Stimulated activated CD4-positive, alpha-beta T cell treated with anti-CD3 and anti-CD28 coated beads, Interleukin-12 subunit alpha, Interleukin-12 subunit beta, amount 100 ng/mL, for 48 hours (primary cell): ENCODE measurements around the gene SLC35B1.
"Not testable (repeated sequence)": the region's sequence is repeated elsewhere in the genome, so short reads cannot be mapped to it uniquely, and the experiment has no call there.

Experiments used
- DNase-seq, 3 donors: peaks; one replicate each; pipeline ENCODE4 v3.0.0-alpha.2; 2020; ENCODE audit warnings: low read depth in 2 of 3, low spot score in 1 of 3

SLC35B1 gene

DNA sequence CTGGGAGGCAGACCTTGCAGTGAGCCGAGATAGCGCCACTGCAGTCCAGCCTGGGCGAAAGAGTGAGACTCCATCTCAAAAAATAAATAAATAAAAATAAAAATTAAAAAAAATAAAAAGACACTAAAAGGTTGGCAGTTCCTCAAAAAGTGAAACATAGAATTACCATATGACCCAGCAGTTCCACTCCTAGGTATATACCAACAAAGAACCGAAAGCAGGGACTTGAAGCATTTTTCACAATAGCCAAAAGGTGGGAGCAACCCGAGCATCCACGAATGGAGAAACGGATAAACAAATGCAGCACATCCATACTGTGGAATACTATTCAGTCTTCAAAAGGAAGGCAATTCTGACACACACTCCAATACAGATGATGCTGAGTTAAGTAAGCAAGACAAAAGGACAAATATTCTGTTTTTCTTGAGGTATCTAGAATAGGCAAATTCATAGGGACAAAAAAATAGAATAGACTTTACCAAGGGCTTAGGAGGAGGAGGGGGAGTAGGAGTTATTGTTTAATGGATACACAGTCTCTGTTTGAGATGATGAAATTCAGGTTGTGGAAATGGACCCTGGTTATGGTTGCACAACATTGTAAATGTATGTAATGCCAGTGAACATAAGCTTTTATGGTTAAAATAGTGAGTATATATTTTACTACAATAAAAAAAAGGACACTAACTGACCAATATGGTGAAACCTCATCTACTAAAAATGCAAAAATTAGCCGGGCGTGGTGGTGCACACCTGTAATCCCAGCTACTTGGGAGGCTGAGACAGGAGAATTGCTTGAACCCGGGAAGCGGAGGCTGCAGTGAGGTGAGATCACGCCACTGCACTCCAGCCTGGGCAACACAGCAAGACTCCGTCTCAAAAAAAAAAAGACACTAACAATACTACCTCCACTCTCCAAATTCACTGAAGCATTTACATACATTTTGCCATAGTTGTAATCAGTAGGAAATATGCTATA, 27.0 kb upstream of the SLC35B1 start:
- no peak for DNase-seq

DNA sequence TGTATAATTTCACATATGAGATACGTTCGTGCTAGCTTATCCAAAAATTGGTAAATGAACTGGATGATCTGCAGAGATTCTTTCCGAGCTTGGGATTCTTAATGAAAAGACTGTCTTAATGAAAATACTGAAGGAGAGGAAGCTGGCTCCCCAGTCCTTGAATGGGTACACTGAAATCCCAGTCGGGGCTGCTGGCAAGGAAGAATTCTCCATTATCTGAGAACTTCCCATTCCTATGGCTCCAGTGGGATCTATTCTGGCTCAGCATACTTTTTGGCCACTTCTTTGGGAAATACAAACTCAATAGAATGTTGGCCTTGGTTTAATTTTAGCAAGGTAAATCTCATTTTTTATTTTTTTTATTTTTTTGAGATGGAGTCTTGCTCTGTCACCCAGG, 23.7 kb upstream of the SLC35B1 start:
- DNase-seq = no peak

DNA sequence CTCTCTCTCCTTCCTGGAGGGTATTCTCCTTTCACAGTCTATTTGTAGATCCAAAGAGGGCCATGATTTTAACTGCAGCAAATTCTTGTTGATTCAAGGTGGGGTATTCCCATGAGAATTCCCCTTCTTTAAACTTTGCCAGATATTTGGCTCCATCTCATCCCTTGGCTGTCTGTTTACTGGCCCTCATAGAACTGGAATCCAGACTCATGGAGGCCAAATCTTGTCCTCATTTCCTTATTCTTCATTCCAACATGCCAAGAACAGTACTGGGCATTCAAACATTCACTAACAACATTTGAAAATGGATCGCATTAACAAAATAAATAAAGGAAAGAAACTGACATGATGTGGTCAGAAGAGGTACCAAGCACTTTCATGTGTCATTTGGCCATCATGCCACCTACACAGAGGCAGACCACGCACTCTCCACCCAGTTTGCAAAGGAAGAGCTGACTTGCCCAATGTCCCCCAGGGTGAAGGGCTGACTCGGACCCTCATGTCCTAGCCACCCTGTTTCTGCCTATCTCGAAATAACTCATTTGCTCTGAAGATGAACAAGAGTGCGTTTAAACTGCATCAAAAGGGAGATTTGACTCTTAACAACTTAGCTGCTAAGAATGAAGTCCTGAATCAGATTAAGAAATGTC, 23.1 kb upstream of the SLC35B1 start:
- DNase-seq = no peak

DNA sequence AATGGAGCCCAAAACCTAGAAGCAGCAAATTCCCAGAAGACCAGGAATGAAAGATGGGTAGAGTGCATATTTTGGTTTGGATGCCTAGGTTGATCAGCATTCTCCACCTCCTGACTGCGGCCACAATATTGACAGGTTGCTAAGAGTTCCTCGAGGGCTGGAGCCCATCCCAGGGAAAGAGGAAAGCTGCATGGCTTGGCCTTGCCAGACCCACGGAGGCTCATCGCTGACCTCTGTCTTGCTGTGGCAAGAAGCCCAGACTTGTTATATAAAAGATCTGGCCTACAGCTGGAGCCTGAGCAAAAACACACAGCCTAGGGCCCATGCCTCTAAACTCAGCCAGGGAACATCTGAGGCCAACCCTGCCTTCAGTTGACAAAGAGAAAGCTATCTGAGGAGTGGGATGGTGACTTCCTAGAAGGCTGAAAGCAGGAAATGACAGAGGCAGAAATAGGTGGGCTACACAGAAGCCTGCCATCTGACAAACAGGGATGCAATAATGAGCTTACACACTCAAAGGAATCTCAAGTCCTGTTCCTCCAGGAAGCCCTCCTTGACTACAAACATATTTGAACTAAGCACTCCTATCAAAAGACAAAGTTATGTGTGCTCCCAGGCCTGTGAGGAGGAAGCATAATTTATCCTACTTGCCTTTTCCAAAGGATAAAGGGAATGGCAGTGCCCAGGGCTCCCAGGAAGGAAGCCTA, 22.5 kb upstream of the SLC35B1 start:
- no peak for DNase-seq

DNA sequence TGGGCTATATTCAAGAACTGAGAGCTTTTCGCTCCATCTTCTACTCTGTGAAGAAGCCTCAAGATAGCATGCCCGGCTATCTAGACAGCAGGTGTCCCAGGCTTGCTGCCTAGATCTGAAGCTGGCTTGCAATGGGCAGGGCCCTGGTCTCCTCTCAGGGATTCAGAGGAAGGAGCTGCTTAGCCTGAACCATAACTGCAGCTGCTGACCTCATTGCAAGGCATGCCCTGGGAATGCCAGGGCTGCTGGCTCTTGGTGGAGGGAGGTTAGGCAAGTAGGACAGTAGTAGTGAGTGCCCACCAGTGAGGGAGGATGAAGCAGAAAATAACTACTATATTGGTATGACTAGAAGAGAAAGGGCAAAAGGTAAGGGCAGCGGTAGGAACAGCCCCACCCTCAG, 21.3 kb upstream of the SLC35B1 start:
- no peak for DNase-seq

DNA sequence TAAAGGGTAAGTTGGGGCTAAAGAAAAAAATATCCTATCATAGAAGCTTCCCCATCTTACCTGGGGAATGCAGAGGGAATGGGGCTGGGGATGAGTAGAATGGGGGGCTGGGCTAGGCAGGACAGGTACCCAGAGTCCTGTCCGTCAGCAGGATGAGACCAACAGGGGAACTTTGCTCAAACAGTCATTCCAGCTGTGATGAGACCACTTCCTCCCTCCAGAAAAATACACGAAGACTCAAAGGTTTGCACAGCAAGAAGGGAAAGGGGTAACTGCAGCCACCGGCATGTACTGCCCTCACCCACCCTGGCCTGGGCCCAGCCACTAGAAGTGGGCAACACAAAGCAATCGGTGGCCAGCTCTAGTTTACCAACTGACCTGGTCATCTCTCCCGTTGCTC, 20.7 kb upstream of the SLC35B1 start:
- no peak for DNase-seq

DNA sequence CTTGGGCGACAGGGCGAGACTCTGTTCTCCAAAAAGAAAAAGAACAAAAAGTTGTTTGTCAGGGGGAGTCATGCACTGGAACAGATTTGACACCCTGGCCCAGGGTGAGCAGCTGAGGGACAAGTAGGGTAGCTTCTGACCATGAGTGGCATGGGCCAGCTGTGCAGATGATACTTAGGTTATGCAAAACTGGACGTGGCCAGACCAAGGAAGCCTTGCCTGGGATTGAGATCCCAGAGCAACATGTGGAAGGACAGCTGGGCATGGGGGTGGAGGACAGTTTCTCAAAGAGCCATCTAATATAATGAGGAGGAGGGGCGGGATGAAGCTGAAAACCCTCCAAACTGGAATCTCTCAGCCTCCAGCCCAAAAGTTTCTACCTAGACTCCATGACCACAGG, 19.6 kb upstream of the SLC35B1 start:
- DNase-seq = no peak

DNA sequence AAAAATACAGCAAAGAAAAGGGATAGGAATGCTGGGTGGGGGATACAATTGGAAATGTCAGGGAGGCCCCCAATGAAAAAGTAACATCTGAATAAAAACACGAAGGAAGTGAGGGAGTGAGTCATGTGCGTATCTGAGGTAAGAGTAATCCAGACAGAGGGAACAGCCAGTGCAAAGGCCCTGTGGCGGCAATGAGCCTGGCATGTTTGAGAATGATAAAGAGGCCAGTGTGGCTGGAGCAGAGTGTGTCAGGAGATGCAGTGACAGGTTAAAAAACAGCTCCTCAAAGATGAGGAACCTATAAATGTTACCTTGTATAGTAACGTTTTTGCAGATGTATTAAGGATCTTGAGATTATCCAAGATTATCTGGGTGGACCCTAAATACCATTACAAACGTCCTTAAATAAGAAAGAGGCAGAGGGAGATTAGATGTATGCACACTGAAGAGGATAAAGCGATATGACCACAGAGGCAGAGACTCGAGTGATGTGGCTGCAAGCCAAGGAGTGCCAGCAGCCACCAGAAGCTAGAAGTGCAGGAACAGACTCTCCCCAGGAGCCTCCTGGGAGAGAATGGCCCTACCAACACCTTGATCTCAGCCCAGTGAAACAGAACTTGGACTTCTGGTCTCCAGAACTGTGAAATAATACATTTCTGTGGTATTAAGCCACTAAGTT, 17.8 kb upstream of the SLC35B1 start:
- DNase-seq = no peak

DNA sequence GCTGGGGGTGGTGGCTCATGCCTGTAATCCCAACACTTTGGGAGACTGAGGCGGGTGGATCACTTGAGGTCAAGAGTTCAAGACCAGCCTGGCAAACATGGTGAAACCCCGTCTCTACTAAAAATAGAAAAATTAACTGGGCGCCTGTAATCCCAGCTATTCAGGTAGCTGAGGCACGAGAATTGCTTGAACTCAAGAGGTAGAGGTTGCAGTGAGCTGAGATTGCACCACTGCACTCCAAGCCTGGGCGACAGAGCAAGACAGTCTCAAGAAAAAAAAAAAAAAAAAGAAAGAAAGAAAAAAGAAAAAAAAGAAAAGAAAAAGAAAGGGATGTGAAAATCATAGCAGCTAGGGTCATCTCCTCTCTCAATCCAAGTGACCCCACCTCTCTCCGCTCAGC, 16.8 kb upstream of the SLC35B1 start:
- not testable (repeated sequence) for DNase-seq

DNA sequence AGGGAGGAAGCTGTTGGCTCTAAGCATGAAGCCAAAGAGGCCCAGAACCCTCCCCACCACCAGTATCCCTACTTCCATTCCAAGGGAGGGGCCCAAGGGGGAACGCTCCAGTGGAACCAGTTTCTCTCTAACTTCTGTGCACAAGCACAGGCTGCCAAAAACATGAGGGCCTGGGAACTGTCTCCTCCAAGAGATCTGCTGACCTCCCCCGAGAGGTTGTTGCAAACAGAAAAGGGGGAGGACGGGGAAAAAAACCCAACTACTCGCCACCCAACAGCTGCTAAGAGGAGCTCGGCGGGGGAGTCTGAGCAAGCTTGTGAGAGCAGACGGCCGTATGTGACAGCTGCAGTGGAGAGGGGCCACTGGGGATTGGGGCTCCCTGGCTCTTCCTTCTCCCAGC, 15.7 kb upstream of the SLC35B1 start:
- no peak for DNase-seq

DNA sequence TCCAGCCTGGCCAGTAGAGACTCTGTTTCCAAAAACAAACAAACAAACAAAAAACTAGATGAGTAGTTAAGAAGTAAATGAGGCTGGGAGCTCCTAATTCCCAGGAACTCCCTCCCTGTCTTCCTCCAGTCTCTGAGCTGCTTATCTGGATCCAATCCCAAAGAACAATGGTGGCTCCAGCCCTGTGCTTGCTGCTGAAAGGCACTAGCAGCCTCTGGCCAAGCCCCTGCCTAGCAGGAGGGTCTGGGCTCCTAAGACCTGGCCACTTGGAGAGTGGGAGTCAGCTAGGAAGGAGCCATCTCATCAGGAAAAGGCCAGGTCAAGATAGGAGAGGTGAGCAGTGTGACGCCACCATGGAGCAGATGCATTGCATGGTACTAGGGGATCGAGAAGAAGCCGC, 14.3 kb upstream of the SLC35B1 start:
- no peak for DNase-seq

DNA sequence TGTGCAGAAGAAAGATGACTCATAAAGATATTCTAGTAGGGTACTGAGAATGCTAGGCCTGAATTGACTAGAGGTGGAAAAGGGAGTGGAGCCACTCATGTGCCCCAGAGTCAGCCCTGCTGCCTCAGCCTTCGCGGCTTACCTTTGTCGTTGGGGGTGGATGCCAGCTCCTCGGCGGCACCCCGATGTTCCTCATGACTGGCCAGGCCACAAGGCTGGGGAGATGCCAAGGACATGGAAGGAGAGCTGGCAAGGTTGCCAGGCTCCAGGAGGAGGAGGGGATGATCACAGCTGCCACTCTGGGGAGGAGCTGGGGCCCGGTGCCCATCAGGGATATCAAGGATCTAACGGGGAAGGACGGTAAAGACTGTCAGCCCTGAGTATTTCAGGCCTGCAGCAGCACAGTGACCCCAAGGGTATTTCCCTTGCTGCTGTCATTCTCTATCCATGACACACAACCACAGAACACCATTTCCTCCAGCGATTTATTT, 9.7 kb upstream of the SLC35B1 start:
- peak in 1 of 3 donors; percentile 21 for DNase-seq

DNA sequence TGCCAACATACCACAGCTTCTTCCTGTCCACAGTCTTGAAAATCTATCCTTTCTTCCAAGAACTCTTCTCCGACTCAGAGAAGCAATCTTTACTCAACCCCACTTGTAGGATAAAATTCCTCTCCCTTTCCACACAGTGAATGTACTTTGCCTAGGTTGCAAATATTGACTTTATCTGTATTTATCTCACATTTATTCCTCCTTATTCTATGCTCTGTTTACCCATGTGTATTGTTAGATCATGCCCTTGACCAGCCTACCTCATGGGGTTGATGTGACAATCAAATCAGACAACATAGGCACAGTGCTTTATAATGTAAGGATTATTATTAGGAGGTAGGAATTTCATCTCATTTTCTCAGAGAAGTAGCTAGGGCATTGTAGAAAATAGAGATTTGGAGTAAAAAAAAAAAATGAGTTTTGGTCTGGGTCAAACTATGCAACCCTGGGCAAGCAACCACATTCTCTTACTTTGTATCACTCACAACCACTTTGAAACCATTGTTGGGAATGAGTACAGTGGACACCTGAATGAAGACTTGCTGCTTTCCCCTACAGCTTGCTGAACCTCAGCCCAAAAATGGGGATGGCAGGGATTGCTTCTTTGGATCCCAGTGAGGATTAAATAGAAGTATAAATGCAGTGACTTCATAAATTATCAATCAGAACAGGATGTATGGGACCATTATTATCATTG, 9.1 kb upstream of the SLC35B1 start:
- no peak for DNase-seq

DNA sequence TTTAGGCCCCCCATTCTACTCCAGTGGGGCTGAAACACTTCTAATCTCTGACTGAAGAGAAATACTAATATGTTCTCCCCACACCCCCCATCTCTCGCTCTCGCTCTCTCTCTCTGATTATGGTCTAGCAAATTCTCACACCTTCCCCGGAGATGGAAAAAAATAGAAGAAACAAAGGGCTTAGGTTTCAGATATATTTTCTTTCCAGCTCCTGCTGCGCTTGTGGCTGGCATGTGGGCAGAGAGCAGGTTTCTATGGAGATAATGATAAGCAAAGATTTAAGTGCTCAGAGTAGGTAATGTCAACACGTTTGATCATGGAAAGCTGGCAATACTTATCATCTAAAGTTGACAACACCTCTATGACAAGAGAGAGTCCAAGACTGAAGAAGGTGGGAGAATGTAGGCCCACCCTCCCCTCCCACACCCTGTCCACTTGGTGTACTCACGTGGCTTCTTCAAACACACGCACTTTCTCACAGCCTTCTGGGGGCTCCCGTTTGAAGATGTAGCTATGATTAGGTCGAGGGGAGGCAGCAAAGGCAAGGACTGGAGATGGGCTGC, 8.0 kb upstream of the SLC35B1 start:
- DNase-seq = peak in 1 of 3 donors; percentile 34

DNA sequence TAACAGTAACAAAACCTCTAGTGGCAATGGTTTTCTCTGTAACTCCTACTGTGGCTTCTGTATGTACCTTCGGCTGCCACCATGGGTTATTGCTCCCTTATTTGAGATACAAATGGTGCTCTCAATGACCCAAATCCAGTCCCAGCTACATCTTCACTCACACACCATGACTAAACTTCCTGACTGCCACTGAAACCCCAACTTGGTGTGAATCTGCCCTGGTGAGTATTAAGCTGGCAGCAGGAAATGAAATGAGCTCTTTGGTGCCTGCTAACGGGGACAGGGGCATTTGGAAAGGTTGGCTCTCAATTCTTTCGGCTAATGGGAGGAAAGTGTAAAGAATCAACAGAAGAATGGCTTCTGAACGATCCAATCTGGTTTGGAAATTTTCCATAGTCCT, 7.5 kb upstream of the SLC35B1 start:
- DNase-seq = peak in 1 of 3 donors; percentile 40

DNA sequence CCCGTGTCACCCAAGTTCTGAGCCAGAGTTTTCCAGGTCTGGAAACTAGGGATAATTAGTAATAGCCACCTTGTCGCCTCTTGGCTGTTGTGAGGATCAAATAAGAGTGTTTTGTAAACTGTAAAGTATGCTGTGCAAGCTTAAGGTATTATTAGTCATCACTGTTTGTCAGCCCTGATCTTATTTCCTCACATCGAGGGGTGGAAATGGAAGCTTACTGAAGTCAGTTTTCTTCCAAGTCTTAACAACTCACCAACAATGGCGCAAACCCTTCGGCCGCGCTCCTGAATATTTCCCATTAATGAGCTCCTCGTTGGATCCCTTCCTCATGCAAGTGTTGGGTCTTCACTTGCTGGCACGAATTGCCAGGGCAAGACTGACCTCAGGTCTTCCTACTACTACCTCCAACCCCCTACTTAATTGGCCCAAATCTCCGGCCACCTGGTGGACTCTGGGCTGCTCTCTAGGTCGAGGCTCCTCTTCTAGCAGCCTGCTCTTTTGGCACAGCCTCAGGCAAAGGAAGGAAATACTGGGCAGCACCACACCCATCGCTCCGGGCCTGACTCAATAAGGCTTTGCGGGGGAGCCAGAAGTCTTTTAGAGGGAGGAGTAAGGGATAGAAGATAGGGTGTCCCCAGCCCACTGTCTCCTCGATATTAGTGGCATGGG, 885 bp upstream of the SLC35B1 start:
- no peak for DNase-seq

DNA sequence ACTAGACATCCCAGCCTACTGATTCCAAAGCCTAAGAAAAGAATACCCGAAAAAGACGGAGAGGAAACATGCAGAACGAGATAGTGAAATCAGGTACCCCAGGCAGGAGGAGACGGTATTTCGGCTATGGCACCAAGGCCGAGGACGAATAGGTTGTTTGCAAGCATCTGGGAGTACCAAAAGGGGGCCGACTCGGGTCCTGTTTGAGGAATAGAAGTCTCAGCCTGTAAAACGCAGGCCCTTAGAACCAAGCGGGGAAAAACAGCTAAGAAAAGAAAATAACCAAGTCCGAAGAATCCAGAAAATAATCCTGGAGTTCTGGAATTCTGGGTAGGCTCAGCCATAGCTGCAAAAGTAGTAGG, 537 bp downstream of the SLC35B1 start:
- DNase-seq = no peak

DNA sequence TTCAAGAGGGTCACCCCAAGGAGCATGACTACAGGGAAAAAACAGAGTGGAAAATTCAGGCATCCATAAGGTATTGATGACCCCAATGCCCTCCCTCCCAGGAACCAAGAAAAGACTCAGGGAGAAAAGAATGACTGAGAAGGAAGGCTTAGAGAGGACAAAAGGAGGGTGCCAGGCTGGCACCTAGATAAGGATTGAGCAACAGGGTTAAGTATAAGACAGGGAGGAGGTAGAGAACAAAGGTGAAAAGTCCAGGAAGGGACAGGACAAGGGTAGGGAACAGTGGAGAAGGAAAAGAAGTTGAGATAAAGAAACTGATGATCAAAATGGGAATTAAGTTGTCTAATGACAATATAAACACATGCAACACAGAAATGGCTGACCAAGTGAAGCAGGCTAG, 2.5 kb downstream of the SLC35B1 start:
- DNase-seq = no peak

DNA sequence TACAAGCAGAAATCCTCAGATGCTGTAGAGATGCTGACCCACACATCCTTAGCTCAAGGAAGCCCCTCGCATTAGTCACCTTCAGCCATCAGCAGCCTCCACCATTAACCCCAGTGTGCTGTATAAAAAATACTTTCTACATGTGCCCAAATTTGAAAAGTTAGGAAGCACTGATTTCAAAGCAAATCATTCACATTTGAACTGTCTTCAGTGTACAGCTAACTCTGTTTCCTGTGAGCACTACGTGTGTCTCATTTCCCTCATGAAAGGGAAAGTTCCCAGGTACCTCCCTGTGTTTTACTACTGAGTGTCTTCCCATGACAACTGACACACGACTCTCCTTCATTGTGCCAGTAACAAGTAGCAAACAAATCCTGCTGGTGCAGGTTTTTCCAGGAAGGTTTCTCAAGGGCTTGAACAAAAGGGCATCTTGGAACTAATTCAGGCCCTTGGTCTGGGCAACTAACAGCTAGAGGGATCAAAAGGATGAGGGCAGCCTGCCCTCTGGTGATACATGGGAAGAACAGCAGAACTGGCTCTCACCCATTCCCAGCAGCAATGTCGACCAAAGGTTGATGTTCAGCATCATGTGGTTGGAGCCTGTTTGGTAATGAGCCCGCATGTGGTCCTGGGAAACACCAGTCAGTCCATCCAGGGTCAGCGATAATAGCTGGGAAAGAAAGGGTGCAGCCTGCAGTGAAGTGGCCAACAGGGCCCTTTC, 4.0 kb downstream of the SLC35B1 start:
- DNase-seq = no peak
